ENCODE measurements around the gene SHISA2.
"Not testable (repeated sequence)": the region's sequence is repeated elsewhere in the genome, so short reads cannot be mapped to it uniquely, and the experiment has no call there.

GRCh38 chr13:26076821-26077220 lies 25.0 kb upstream of the SHISA2 start:
- not testable (repeated sequence) for TF ChIP-seq POLR2A, CTCF (IDR thresholded peaks at IDR 0.05)
